AG04450 (cell line): Measurements from ENCODE around the gene PRSS57. TPM values are rescaled to one million over a fixed set of nuclear protein-coding genes. Genes with fewer than 3 reads are reported as not detected.

ENCODE experiments used
- CTCF ChIA-PET: fragments of 300-600, 350-600 bp; formaldehyde crosslinking; extraction: SDS; loops from one replicate; lab custom pipeline; 2022; ENCODE audit warnings: antibody characterized with exemption, inconsistent platforms; lab: Charles Lee
- POLR2A ChIA-PET: fragments of 350-600 bp; formaldehyde crosslinking; extraction: SDS; loops from one replicate; lab custom pipeline; 2021; ENCODE audit warnings: antibody characterized with exemption, inconsistent platforms; lab: Yijun Ruan, JAX
- DNase-seq: peaks from one replicate; pipeline ENCODE4 v3.0.0-alpha.2; 2011; ENCODE audit warnings: low read depth, low spot score
- H3K27ac ChIP-seq: one replicate; pipeline ENCODE4 v1.5.1; 2012; ENCODE audit warnings: low read depth, low read length, control low read depth
- H3K27me3 ChIP-seq: one replicate; pipeline ENCODE4 v1.6.0; 2012; ENCODE audit warnings: low read length; ENCODE audit not compliant: control insufficient read depth, insufficient read depth
- H3K4me3 ChIP-seq: 2 replicates; pipeline ENCODE4 v1.5.1; 2011; ENCODE audit warnings: mild to moderate bottlenecking, low read depth, low read length, control low read depth
- H3K9me3 ChIP-seq: 2 replicates; pipeline ENCODE4 v1.5.1; 2012; ENCODE audit warnings: low read length; ENCODE audit not compliant: control insufficient read depth, insufficient read depth
- CTCF ChIP-seq: IDR thresholded peaks from 2 replicates; pipeline ENCODE4 v1.5.1; 2011; ENCODE audit warnings: low read depth, low read length, control low read depth, inconsistent platforms
- polyA plus RNA-seq: library from polyadenylated mRNA; depleted of rRNA; stranded (reverse); fragments of >200 nt; gene quantifications from 2 replicates; pipeline ENCODE4 v1.2.3, GENCODE V29; 2011

Gene PRSS57
- polyA plus RNA-seq, 1 experiment: not detected

- ChIA-PET CTCF (interaction anchor here (0.6 to 0.7 kb wide), 2 partner anchors 25 to 29 kb away, joined by 3 to 4 read pairs; no protein-coding TSS in a partner anchor), POLR2A (interaction anchor here (0.6 kb wide), 1 partner anchor 44 kb away, joined by 3 read pairs; no protein-coding TSS in a partner anchor)
- no peak for DNase-seq
- H3K4me3 ChIP-seq: peak overlapping the region; percentile 53
- H3K9me3 ChIP-seq: peaks cover 8% of the 10 kb centered on the region
- TF ChIP-seq CTCF: no peak
- peaks cover 18% of the 10 kb centered on the region for H3K27me3 ChIP-seq
- H3K27ac ChIP-seq: no peak overlapping the region
These were observed 14.1 kb upstream of the PRSS57 start for GRCh38 chr19:709196-709964.

- ChIA-PET POLR2A (interaction anchor here (0.6 kb wide), 1 partner anchor 45 kb away, joined by 3 read pairs; no protein-coding TSS in a partner anchor), CTCF (interaction anchor here (0.6 to 0.7 kb wide), 2 partner anchors 26 to 28 kb away, joined by 3 to 4 read pairs; no protein-coding TSS in a partner anchor)
- peaks cover 15% of the 10 kb centered on the region for H3K9me3 ChIP-seq
- TF ChIP-seq CTCF: no peak
- DNase-seq: no peak
- peaks cover 21% of the 10 kb centered on the region for H3K27me3 ChIP-seq
- peak within 1 kb of the TSS; percentile 53 for H3K4me3 ChIP-seq
- no peak within 1 kb of the TSS for H3K27ac ChIP-seq
These were observed 13.2 kb upstream of the PRSS57 start, which contains the start of gene PALM for GRCh38 chr19:708154-709143. TSS of gene PALM (plus strand) at chr19:708935. CDS start at chr19:709147, 212 bp downstream.

GRCh38 chr19:704447-704741 lies 9.1 kb upstream of the PRSS57 start:
- no peak for TF ChIP-seq CTCF
- Histone ChIP-seq H3K4me3 (no peak overlapping the region), H3K27me3 (peaks cover 8% of the 10 kb centered on the region), H3K9me3 (peaks cover 15% of the 10 kb centered on the region), H3K27ac (no peak overlapping the region)
- POLR2A ChIA-PET: no interaction called here
- DNase-seq: no peak
- CTCF ChIA-PET: no interaction called here

GRCh38 chr19:703651-704446 lies 8.6 kb upstream of the PRSS57 start:
- ChIA-PET CTCF (interaction anchor here (0.6 kb wide), 1 partner anchor 24 kb away, joined by 4 read pairs; no protein-coding TSS in a partner anchor), POLR2A (no interaction called here)
- H3K27me3 ChIP-seq: peaks cover 8% of the 10 kb centered on the region
- no peak overlapping the region for H3K4me3 ChIP-seq
- no peak overlapping the region for H3K27ac ChIP-seq
- DNase-seq: no peak
- H3K9me3 ChIP-seq: peaks cover 15% of the 10 kb centered on the region
- no peak for TF ChIP-seq CTCF
